ENCODE results near the gene SORCS3.
A peak's percentile ranks its signal among the peaks of the same experiment; 100 is the strongest.

Gene SORCS3

GRCh38 chr10:104641187-104641936 is at the start of gene SORCS3:
Gene SORCS3 (plus strand): TSS chr10:104641290.
- H3K4me1 ChIP-seq (ENCODE audit: low read length): no peaks in the 10 kb centered on the region
- no peak within 1 kb of the TSS for H2AFZ ChIP-seq (ENCODE audit: low read length)
- H3K9me3 ChIP-seq (replicated peaks; ENCODE audit: insufficient read depth, low read length): no peaks in the 10 kb centered on the region
- H3K9me2 ChIP-seq (replicated peaks; ENCODE audit: insufficient read depth, low read length): no peaks in the 10 kb centered on the region
- no peaks in the 10 kb centered on the region for H3K36me3 ChIP-seq (replicated peaks; ENCODE audit: insufficient read depth, low read length)
- H3K79me2 ChIP-seq (ENCODE audit: low read length): no peaks in the 10 kb centered on the region
- H3F3A ChIP-seq (ENCODE audit: insufficient read depth, low read length): no peaks in the 10 kb centered on the region
- peaks cover 16% of the 10 kb centered on the region for H3K27me3 ChIP-seq (replicated peaks; ENCODE audit: insufficient read depth, low read length)
- H3K9ac ChIP-seq (ENCODE audit: low read length): no peak within 1 kb of the TSS
- no peak for DNase-seq
- H4K20me1 ChIP-seq (ENCODE audit: insufficient read depth, low read length): no peaks in the 10 kb centered on the region
- no peak for TF ChIP-seq EZH2 (optimal IDR thresholded peaks at IDR 0.05; ENCODE audit: low read depth, low read length)
- TF ChIP-seq CTCF (IDR thresholded peaks at IDR 0.05; ENCODE audit: low read length): no peak
- no peak for TF ChIP-seq EZH2phosphoT487 (IDR thresholded peaks at IDR 0.05; ENCODE audit: low read length)
- H3K4me2 ChIP-seq (ENCODE audit: low read depth, low read length): peak within 1 kb of the TSS; percentile 79; the same call in 1 of the 2 replicates
- peak within 1 kb of the TSS; percentile 40 for H3K4me3 ChIP-seq (ENCODE audit: low read length)
- H3K27ac ChIP-seq (ENCODE audit: low read length): no peak within 1 kb of the TSS

GRCh38 chr10:104591441-104591840 is 49.6 kb upstream of the SORCS3 start:
- Histone ChIP-seq H3K4me1 (ENCODE audit: low read length) (no peaks in the 10 kb centered on the region), H3K4me3 (ENCODE audit: low read length) (no peak overlapping the region), H3K9me2 (replicated peaks; ENCODE audit: insufficient read depth, low read length) (no peaks in the 10 kb centered on the region), H2AFZ (ENCODE audit: low read length) (no peak overlapping the region), H3K27me3 (replicated peaks; ENCODE audit: insufficient read depth, low read length) (no peaks in the 10 kb centered on the region), H4K20me1 (ENCODE audit: insufficient read depth, low read length) (no peaks in the 10 kb centered on the region), H3K4me2 (ENCODE audit: low read depth, low read length) (no peak overlapping the region), H3K79me2 (ENCODE audit: low read length) (no peaks in the 10 kb centered on the region), H3F3A (ENCODE audit: insufficient read depth, low read length) (no peaks in the 10 kb centered on the region), H3K27ac (ENCODE audit: low read length) (no peak overlapping the region), H3K36me3 (replicated peaks; ENCODE audit: insufficient read depth, low read length) (no peaks in the 10 kb centered on the region), H3K9ac (ENCODE audit: low read length) (no peak overlapping the region), H3K9me3 (replicated peaks; ENCODE audit: insufficient read depth, low read length) (no peaks in the 10 kb centered on the region)
- TF ChIP-seq EZH2 (optimal IDR thresholded peaks at IDR 0.05; ENCODE audit: low read depth, low read length) (no peak), CTCF (IDR thresholded peaks at IDR 0.05; ENCODE audit: low read length) (no peak), EZH2phosphoT487 (IDR thresholded peaks at IDR 0.05; ENCODE audit: low read length) (no peak)
- DNase-seq: no peak

- Histone ChIP-seq H3K4me3 (ENCODE audit: low read length) (no peak overlapping the region), H3F3A (ENCODE audit: insufficient read depth, low read length) (no peaks in the 10 kb centered on the region), H3K27me3 (replicated peaks; ENCODE audit: insufficient read depth, low read length) (no peaks in the 10 kb centered on the region), H3K4me2 (ENCODE audit: low read depth, low read length) (no peak overlapping the region), H3K27ac (ENCODE audit: low read length) (no peak overlapping the region), H3K36me3 (replicated peaks; ENCODE audit: insufficient read depth, low read length) (no peaks in the 10 kb centered on the region), H3K4me1 (ENCODE audit: low read length) (no peaks in the 10 kb centered on the region), H2AFZ (ENCODE audit: low read length) (no peak overlapping the region), H3K9ac (ENCODE audit: low read length) (no peak overlapping the region), H3K79me2 (ENCODE audit: low read length) (no peaks in the 10 kb centered on the region), H3K9me2 (replicated peaks; ENCODE audit: insufficient read depth, low read length) (no peaks in the 10 kb centered on the region), H3K9me3 (replicated peaks; ENCODE audit: insufficient read depth, low read length) (no peaks in the 10 kb centered on the region), H4K20me1 (ENCODE audit: insufficient read depth, low read length) (no peaks in the 10 kb centered on the region)
- TF ChIP-seq EZH2 (optimal IDR thresholded peaks at IDR 0.05; ENCODE audit: low read depth, low read length): no peak
- TF ChIP-seq EZH2phosphoT487 (IDR thresholded peaks at IDR 0.05; ENCODE audit: low read length): no peak
- no peak for TF ChIP-seq CTCF (IDR thresholded peaks at IDR 0.05; ENCODE audit: low read length)
- DNase-seq: no peak
Measured at GRCh38 chr10:104601166-104601565, 39.9 kb upstream of the SORCS3 start.

Data from MM.1S (cell line).